HepG2 (cell line): Measurements from ENCODE around the gene AHCYL1. TPM values are rescaled to one million over a fixed set of nuclear protein-coding genes. Genes with fewer than 3 reads are reported as not detected.

ENCODE experiments used
- FOXA1 ChIP-seq, 2 experiments: fragments of 450-650 bp in 1 of 2; sonication (generic) in 1 of 2; formaldehyde crosslinking in 1 of 2; IDR thresholded peaks; 2 replicates each; pipeline versions ENCODE4 v1.4.0 to v1.6.1; 2016 to 2020; ENCODE audit warnings: missing genetic modification reagents in 1 of 2
- PRMT3 ChIP-seq: sonication (generic); formaldehyde crosslinking; IDR thresholded peaks from 2 replicates; pipeline ENCODE4 v1.8.1; 2022; ENCODE audit warnings: low read depth, mild to moderate bottlenecking, moderate library complexity, missing genetic modification reagents, borderline replicate concordance
- SETDB1 ChIP-seq: sonication (generic); formaldehyde crosslinking; IDR thresholded peaks from 2 replicates; pipeline ENCODE4 v1.5.1; 2020; ENCODE audit warnings: missing genetic modification reagents, mild to moderate bottlenecking, borderline replicate concordance
- TCF12 ChIP-seq, 2 experiments: fragments of 450-650 bp in 1 of 2; sonication (generic) in 1 of 2; formaldehyde crosslinking in 1 of 2; IDR thresholded peaks; 2 replicates each; pipeline versions ENCODE4 v1.6.1 to v1.8.0; 2017 to 2022; ENCODE audit warnings: antibody characterized with exemption in 1 of 2, mild to moderate bottlenecking in 1 of 2, missing genetic modification reagents in 1 of 2, moderate library complexity in 1 of 2
- TEAD3 ChIP-seq: optimal IDR thresholded peaks from 2 replicates; pipeline ENCODE3; 2016; ENCODE audit warnings: borderline replicate concordance
- ZFP37 ChIP-seq: sonication (generic); formaldehyde crosslinking; IDR thresholded peaks from 2 replicates; pipeline ENCODE4 v1.4.0; 2020; ENCODE audit warnings: missing genetic modification reagents, borderline replicate concordance
- ZFX ChIP-seq: sonication (generic); formaldehyde crosslinking; IDR thresholded peaks from 2 replicates; pipeline ENCODE4 v1.4.0; 2020; ENCODE audit warnings: mild to moderate bottlenecking, low read depth, missing genetic modification reagents, moderate library complexity
- ZMYM2 ChIP-seq: sonication (generic); formaldehyde crosslinking; IDR thresholded peaks from 2 replicates; pipeline ENCODE4 v1.8.0; 2022; ENCODE audit warnings: mild to moderate bottlenecking, missing genetic modification reagents
- ZNF317 ChIP-seq: sonication (generic); formaldehyde crosslinking; IDR thresholded peaks from 2 replicates; pipeline ENCODE4 v1.5.0; 2020; ENCODE audit warnings: mild to moderate bottlenecking, missing genetic modification reagents
- ZNF567 ChIP-seq: sonication (generic); formaldehyde crosslinking; IDR thresholded peaks from 2 replicates; pipeline ENCODE4 v1.8.1; 2023; ENCODE audit warnings: mild to moderate bottlenecking, missing genetic modification reagents, borderline replicate concordance
- ZNF670 ChIP-seq: sonication (generic); formaldehyde crosslinking; IDR thresholded peaks from 2 replicates; pipeline ENCODE4 v1.8.0; 2022; ENCODE audit warnings: mild to moderate bottlenecking, missing genetic modification reagents, borderline replicate concordance
- polyA plus RNA-seq, 8 experiments: library from polyadenylated mRNA; depleted of rRNA in 3 of 8; stranded (reverse) in 7 of 8; unstranded in 1 of 8; fragments of >200 nt; fragmentation: Illumina TruSeq in 4 of 8; extraction: Trizol in 4 of 8; gene quantifications; 2 replicates each; pipeline versions ENCODE4 v1.2.1 to v1.2.3, GENCODE V29; 2011 to 2016; ENCODE audit warnings: low read depth in 4 of 8, missing spikeins in 1 of 8, mixed read lengths in 1 of 8; ENCODE audit not compliant: insufficient read depth in 1 of 8
- total RNA-seq, 5 experiments: library from RNA; depleted of rRNA; stranded (reverse); fragments of >200 nt; fragmentation: Illumina TruSeq; extraction: Trizol; gene quantifications; 2 replicates each; pipeline ENCODE4 v1.2.3, GENCODE V29; 2016; ENCODE audit warnings: low read depth in 1 of 5
- TF ChIP-seq, protein P1 (sequence below): sonication (generic); formaldehyde crosslinking; IDR thresholded peaks from 2 replicates; pipeline ENCODE4 v1.4.0; 2020; ENCODE audit warnings: missing genetic modification reagents
- TF ChIP-seq, protein P2 (sequence below): sonication (generic); formaldehyde crosslinking; IDR thresholded peaks from 2 replicates; pipeline ENCODE4 v1.4.0; 2020; ENCODE audit warnings: missing genetic modification reagents
- TF ChIP-seq, protein P3 (sequence below): sonication (generic); formaldehyde crosslinking; IDR thresholded peaks from 2 replicates; pipeline ENCODE4 v1.4.0; 2020; ENCODE audit warnings: missing genetic modification reagents
- TF ChIP-seq, protein P4 (sequence below): sonication (generic); formaldehyde crosslinking; conservative IDR thresholded peaks from 2 replicates; pipeline ENCODE4 v1.4.0; 2020; ENCODE audit warnings: missing genetic modification reagents
- TF ChIP-seq, protein P5 (sequence below): fragments of 450-650 bp; IDR thresholded peaks from 2 replicates; pipeline ENCODE4 v1.6.1; 2017; ENCODE audit warnings: mild to moderate bottlenecking

Gene AHCYL1
- total and polyA plus RNA-seq, 2 of the 13 experiments (the other 11 are each of a cell fraction or from before 2014, with no cell fraction given), result 40.9 to 76.3 TPM

DNA sequence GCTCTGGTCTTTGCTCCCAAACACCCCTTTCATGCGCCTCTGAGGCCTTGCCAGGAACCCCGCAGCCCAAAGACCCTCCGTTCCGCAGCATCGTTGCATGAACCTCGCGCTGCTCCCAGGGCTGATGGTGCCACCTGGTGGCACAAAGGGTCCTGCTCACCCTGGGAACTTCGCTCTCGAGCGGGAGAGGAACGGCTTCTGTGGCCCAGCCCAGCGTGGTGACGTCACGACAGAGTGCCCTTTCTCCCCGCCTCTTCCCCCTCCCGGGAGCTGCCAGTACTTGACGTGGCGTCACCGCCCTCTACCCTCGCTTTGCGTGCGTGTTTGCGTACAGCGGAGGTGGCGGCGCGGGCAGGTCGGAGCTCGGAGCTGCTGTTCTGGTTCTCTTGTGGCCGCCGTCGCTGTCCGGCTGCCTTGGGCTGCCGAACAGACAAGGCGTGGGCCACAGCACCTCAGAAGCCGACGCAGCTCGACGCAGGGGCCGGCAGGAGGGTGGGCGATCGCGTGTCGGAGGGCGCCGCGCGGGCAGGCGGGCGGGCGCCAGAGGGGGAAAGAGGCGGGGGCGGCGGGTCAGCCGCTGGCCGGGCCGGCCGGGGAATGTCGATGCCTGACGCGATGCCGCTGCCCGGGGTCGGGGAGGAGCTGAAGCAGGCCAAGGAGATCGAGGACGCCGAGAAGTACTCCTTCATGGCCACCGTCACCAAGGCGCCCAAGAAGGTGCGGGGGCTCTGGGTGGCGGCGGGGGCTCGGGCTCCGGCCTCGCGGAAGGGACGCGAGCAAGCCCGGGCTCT lies at the start of gene AHCYL1 (continued):
- TF ChIP-seq FOXA1 (IDR thresholded peaks at IDR 0.05) (no peak), FOXA1 (CRISPR knock-in tag; IDR thresholded peaks at IDR 0.05) (0 out of 2 replicates have a peak, but pooled peaks have one; percentile 46), ZMYM2 (no peak), TEAD3 (CRISPR knock-in tag) (peak; percentile 84), ZNF670 (CRISPR knock-in tag) (no peak), SETDB1 (CRISPR knock-in tag) (no peak), ZFX (peak; percentile 89), PRMT3 (CRISPR knock-in tag) (peak; percentile 71; the same call in 1 of the 2 replicates), ZFP37 (0 out of 2 replicates have a peak, but pooled peaks have one; percentile 74), ZNF567 (peak; percentile 88; the same call in 1 of the 2 replicates), TCF12 (IDR thresholded peaks at IDR 0.05) (no peak), TCF12 (CRISPR knock-in tag; IDR thresholded peaks at IDR 0.05) (no peak), ZNF317 (CRISPR knock-in tag) (no peak)
- TF ChIP-seq, protein P1, sequence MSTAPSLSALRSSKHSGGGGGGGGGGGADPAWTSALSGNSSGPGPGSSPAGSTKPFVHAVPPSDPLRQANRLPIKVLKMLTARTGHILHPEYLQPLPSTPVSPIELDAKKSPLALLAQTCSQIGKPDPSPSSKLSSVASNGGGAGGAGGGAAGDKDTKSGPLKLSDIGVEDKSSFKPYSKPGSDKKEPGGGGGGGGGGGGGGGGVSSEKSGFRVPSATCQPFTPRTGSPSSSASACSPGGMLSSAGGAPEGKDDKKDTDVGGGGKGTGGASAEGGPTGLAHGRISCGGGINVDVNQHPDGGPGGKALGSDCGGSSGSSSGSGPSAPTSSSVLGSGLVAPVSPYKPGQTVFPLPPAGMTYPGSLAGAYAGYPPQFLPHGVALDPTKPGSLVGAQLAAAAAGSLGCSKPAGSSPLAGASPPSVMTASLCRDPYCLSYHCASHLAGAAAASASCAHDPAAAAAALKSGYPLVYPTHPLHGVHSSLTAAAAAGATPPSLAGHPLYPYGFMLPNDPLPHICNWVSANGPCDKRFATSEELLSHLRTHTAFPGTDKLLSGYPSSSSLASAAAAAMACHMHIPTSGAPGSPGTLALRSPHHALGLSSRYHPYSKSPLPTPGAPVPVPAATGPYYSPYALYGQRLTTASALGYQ (CRISPR knock-in tag), result peak; percentile 63; the same call in 1 of the 2 replicates
- TF ChIP-seq, protein P2, sequence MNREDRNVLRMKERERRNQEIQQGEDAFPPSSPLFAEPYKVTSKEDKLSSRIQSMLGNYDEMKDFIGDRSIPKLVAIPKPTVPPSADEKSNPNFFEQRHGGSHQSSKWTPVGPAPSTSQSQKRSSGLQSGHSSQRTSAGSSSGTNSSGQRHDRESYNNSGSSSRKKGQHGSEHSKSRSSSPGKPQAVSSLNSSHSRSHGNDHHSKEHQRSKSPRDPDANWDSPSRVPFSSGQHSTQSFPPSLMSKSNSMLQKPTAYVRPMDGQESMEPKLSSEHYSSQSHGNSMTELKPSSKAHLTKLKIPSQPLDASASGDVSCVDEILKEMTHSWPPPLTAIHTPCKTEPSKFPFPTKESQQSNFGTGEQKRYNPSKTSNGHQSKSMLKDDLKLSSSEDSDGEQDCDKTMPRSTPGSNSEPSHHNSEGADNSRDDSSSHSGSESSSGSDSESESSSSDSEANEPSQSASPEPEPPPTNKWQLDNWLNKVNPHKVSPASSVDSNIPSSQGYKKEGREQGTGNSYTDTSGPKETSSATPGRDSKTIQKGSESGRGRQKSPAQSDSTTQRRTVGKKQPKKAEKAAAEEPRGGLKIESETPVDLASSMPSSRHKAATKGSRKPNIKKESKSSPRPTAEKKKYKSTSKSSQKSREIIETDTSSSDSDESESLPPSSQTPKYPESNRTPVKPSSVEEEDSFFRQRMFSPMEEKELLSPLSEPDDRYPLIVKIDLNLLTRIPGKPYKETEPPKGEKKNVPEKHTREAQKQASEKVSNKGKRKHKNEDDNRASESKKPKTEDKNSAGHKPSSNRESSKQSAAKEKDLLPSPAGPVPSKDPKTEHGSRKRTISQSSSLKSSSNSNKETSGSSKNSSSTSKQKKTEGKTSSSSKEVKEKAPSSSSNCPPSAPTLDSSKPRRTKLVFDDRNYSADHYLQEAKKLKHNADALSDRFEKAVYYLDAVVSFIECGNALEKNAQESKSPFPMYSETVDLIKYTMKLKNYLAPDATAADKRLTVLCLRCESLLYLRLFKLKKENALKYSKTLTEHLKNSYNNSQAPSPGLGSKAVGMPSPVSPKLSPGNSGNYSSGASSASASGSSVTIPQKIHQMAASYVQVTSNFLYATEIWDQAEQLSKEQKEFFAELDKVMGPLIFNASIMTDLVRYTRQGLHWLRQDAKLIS (CRISPR knock-in tag), result no peak
- TF ChIP-seq, protein P3, sequence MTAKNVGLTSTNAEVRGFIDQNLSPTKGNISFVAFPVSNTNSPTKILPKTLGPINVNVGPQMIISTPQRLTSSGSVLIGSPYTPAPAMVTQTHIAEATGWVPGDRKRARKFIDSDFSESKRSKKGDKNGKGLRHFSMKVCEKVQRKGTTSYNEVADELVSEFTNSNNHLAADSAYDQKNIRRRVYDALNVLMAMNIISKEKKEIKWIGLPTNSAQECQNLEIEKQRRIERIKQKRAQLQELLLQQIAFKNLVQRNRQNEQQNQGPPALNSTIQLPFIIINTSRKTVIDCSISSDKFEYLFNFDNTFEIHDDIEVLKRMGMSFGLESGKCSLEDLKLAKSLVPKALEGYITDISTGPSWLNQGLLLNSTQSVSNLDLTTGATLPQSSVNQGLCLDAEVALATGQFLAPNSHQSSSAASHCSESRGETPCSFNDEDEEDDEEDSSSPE, result peak; percentile 84
- TF ChIP-seq, protein P4, sequence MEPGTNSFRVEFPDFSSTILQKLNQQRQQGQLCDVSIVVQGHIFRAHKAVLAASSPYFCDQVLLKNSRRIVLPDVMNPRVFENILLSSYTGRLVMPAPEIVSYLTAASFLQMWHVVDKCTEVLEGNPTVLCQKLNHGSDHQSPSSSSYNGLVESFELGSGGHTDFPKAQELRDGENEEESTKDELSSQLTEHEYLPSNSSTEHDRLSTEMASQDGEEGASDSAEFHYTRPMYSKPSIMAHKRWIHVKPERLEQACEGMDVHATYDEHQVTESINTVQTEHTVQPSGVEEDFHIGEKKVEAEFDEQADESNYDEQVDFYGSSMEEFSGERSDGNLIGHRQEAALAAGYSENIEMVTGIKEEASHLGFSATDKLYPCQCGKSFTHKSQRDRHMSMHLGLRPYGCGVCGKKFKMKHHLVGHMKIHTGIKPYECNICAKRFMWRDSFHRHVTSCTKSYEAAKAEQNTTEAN (CRISPR knock-in tag), result peak; percentile 31; the same call in 1 of the 2 replicates
- TF ChIP-seq, protein P5, sequence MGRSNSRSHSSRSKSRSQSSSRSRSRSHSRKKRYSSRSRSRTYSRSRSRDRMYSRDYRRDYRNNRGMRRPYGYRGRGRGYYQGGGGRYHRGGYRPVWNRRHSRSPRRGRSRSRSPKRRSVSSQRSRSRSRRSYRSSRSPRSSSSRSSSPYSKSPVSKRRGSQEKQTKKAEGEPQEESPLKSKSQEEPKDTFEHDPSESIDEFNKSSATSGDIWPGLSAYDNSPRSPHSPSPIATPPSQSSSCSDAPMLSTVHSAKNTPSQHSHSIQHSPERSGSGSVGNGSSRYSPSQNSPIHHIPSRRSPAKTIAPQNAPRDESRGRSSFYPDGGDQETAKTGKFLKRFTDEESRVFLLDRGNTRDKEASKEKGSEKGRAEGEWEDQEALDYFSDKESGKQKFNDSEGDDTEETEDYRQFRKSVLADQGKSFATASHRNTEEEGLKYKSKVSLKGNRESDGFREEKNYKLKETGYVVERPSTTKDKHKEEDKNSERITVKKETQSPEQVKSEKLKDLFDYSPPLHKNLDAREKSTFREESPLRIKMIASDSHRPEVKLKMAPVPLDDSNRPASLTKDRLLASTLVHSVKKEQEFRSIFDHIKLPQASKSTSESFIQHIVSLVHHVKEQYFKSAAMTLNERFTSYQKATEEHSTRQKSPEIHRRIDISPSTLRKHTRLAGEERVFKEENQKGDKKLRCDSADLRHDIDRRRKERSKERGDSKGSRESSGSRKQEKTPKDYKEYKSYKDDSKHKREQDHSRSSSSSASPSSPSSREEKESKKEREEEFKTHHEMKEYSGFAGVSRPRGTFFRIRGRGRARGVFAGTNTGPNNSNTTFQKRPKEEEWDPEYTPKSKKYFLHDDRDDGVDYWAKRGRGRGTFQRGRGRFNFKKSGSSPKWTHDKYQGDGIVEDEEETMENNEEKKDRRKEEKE, result no peak
